Heart right ventricle (tissue), 16 donors: ENCODE data around the gene TMEM263. TPM values are rescaled to one million over a fixed set of nuclear protein-coding genes. Genes with fewer than 3 reads are reported as not detected.

Source experiments
- ATAC-seq, 8 donors: fragments of 200-7000 bp; cut with Tn5 transposase; one replicate each; pipeline ENCODE4 v1.9.1; 2020; ENCODE audit warnings: mild to moderate bottlenecking in 8 of 8, moderate library complexity in 8 of 8, moderate number of reproducible peaks in 1 of 8
- DNase-seq, 2 donors: peaks; one replicate each; pipeline ENCODE4 v3.0.0-alpha.2; 2020
- H3K27ac ChIP-seq, 10 donors: fragments of 200-600 bp; sonication (generic) in 2 of 10; one replicate each; pipeline versions ENCODE4 v1.5.0 to v1.8.0; 2020 to 2022; ENCODE audit warnings: mild to moderate bottlenecking in 3 of 10
- H3K27me3 ChIP-seq, 7 donors: fragments of 200-600 bp; one replicate each; pipeline ENCODE4 v1.8.0; 2021 to 2022; ENCODE audit warnings: mild to moderate bottlenecking in 2 of 7
- H3K36me3 ChIP-seq, 9 donors: fragments of 200-600 bp; sonication (generic) in 1 of 9; one replicate each; pipeline versions ENCODE4 v1.5.0 to v1.8.0; 2020 to 2022; ENCODE audit warnings: mild to moderate bottlenecking in 2 of 9
- H3K4me1 ChIP-seq, 9 donors: fragments of 200-600 bp; sonication (generic) in 1 of 9; one replicate each; pipeline versions ENCODE4 v1.5.0 to v1.8.0; 2020 to 2022; ENCODE audit warnings: mild to moderate bottlenecking in 4 of 9
- H3K4me3 ChIP-seq, 10 donors: fragments of 200-600 bp; sonication (generic) in 2 of 10; one replicate each; pipeline versions ENCODE4 v1.5.0 to v1.8.0; 2020 to 2022; ENCODE audit warnings: mild to moderate bottlenecking in 7 of 10, moderate library complexity in 2 of 10
- H3K9me3 ChIP-seq, 11 donors: fragments of 200-600 bp in 10 of 11; sonication (generic) in 2 of 11; one replicate each; pipeline versions ENCODE4 v1.5.0 to v1.8.0; 2013 to 2022; ENCODE audit warnings: mild to moderate bottlenecking in 2 of 11, control low read depth in 1 of 11, moderate library complexity in 1 of 11
- CTCF ChIP-seq, 9 donors: fragments of 200-600 bp; sonication (generic) in 2 of 9; IDR thresholded peaks; one replicate each; pipeline versions ENCODE4 v1.5.0 to v1.8.0; 2021 to 2022; ENCODE audit warnings: antibody characterized with exemption in 9 of 9, mild to moderate bottlenecking in 5 of 9, moderate library complexity in 1 of 9
- WGBS, 2 donors: extraction: QIAGEN DNeasy Blood & Tissue Kit; methylation state at CpG; one replicate each; pipeline ENCODE4 v1.1.7; 2013; ENCODE audit warnings: inconsistent platforms in 1 of 2; 5-methylcytosine and 5-hydroxymethylcytosine counted together
- intact Hi-C, 10 donors: fragments of 100-400 bp; cut with DNase I; formaldehyde crosslinking; loops; one replicate each; pipeline versions ENCODE4 v1.11.1 to v1.14.2; 2022
- polyA plus RNA-seq, 2 donors: library from polyadenylated mRNA; stranded (reverse); fragments of 200-250 nt; gene quantifications; one replicate each; pipeline ENCODE4 v1.2.3, GENCODE V29; 2013
- total RNA-seq, 10 donors: library from RNA; stranded (reverse); fragmentation: NEBNext Ultra II Directional in 3 of 10; extraction: Animal tissue kit (Norgen Biotek cat#: 25700) in 3 of 10; gene quantifications; one replicate each; pipeline versions ENCODE4 v1.2.1 to v1.2.4, GENCODE V29; 2021 to 2023
- donor health status: Arrhythmogenic right ventricular cardiomyopathy.
- donor health status: ischemic (EF 13 %, LVEDD 7.1; RV severe dilation, severe dysfunction).
- donor health status: healthy with polysubstance abuse.
- donor health status: DM: no; HTN: yes; CAD: no.
- donor health status: DM: no; HTN: no; CAD: no.
- donor health status: ischemic (EF 25% LVEDD 6.9; RV normal size, moderate dysfunction).
- donor health status: ischemic (EF 25% LVEDD 5.7; RV mildly dilated, moderate dysfunction).
- donor health status: healthy.
- donor health status: DM: yes; HTN: yes; CAD: no.
- donor health status: Ischemic cardiomyopathy.
- donor health status: ischemic (EF 35%, LVEDD 5.7; RV mildly dilated, moderate dysfunction).
- donor health status: nonischemic (EF 11% LVEDD 7.7; RV severe dilation, severe dysfunction).
- donor health status: DM: yes; HTN: yes; CAD: no.
- donor health status: PGD.
- donor health status: ischemic (EF 29% LVEDD 5.4; RV normal size, mild dysfunction).
- donor health status: nonischemic (EF 23%, LVEDD 6.1; RV moderate dilation, normal function).

TMEM263 gene
- total and polyA plus RNA-seq, 12 donors, result 15.1 to 47.5 (median 34.6) TPM

DNA sequence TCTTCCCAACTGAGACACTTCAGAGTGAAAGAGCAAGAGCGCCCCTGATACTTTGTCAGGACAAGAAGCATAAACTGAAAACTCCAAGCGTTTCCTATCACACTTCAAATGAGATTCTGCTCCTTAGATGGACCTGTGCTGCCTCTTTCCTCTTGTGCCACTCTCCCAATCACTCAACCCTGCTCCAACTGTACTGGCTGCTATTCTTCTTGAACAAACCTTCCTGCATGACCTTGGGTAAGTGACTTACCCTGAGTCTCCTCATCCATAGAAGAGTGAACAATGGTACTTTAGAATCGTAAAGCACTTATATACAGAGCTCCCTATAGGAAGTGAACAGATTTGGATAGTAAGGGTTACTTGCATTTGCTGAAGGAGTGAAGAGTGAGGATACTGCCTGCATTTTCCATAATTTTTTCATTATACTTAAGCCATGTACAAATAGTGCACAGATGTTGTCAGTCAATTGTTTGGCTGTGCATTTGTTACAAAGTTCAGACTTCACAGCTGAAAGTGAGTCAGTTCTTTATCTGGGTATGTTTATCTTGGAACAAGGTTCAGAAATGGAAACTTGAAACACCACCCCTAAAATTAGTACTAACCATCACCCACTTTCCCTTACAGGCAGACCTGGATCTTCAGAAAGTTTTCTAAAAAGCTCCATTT, 20.4 kb downstream of the TMEM263 start:
- intact Hi-C loops, result no loop called here
- no peak for TF ChIP-seq CTCF (IDR thresholded peaks at IDR 0.05)
- H3K27me3 ChIP-seq, result no peaks in the 10 kb centered on the region
- peaks cover 19 to 79% (median 53%) of the 10 kb centered on the region in 9 donors for H3K4me1 ChIP-seq
- no peaks in the 10 kb centered on the region for H3K9me3 ChIP-seq
- no peak overlapping the region for H3K4me3 ChIP-seq
- WGBS, 2 donors, result 63 to 77% methylated on average over 3 of the region's 3 CpGs
- peaks cover 0 to 35% (median 6%) of the 10 kb centered on the region in 9 donors for H3K36me3 ChIP-seq
- ATAC-seq (peak; percentile 57 to 85 (median 76)), DNase-seq (no peak)
- H3K27ac ChIP-seq, result peak overlapping the region; percentile 45 to 80 (median 71)

DNA sequence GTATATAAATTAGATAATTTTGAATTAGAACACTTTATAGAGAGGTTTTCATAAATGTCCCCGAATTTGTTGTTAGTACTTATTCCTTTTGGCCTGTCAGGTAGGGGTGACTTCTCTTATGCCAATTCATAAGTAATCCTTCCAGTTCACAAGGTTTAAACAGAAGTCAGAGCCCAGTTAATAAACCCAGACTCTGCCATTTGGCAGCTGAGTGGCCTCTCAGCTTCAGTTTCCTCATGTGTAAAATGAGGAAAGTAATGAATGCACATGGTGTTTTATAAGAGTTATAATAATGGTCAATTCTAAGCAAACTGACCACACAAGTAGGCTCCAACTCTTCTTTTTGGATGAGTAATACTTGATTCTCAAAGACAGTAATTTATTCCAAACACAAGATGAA, 21.0 kb downstream of the TMEM263 start:
- no peaks in the 10 kb centered on the region for H3K9me3 ChIP-seq
- DNase-seq (no peak), ATAC-seq (peak in 2 of 8 donors; percentile 5 to 35)
- no peak for TF ChIP-seq CTCF (IDR thresholded peaks at IDR 0.05)
- peaks cover 21 to 81% (median 53%) of the 10 kb centered on the region in 9 donors for H3K4me1 ChIP-seq
- peaks cover 0 to 29% (median under 1%) of the 10 kb centered on the region in 9 donors for H3K36me3 ChIP-seq
- no peak overlapping the region for H3K4me3 ChIP-seq
- H3K27me3 ChIP-seq, result no peaks in the 10 kb centered on the region
- intact Hi-C loops, result no loop called here
- peak overlapping the region; percentile 45 to 80 (median 71) for H3K27ac ChIP-seq
- WGBS, 2 donors, result 73 to 74% methylated on average over 1 of the region's 1 CpG

- 19 to 23% methylated on average over 9 of the region's 9 CpGs for WGBS, 2 donors
- H3K4me3 ChIP-seq, result no peak overlapping the region
- DNase-seq (peak; percentile 54 to 77), ATAC-seq (peak in 5 of 8 donors; percentile 29 to 54 (median 51))
- peaks cover 0 to 29% (median 0%) of the 10 kb centered on the region in 9 donors for H3K36me3 ChIP-seq
- no peaks in the 10 kb centered on the region for H3K27me3 ChIP-seq
- H3K27ac ChIP-seq, result peak overlapping the region in 8 of 10 donors; percentile 7 to 80 (median 76)
- intact Hi-C loops, result no loop called here
- peaks cover 21 to 77% (median 57%) of the 10 kb centered on the region in 9 donors for H3K4me1 ChIP-seq
- no peaks in the 10 kb centered on the region for H3K9me3 ChIP-seq
- TF ChIP-seq CTCF (IDR thresholded peaks at IDR 0.05), result no peak
These were observed 22.5 kb downstream of the TMEM263 start for GRCh38 chr12:106978035-106978800.

- no peak for DNase-seq
These were observed 25.2 kb downstream of the TMEM263 start for GRCh38 chr12:106980944-106981343.

More at GRCh38 chr12:106980944-106981343, 25.2 kb downstream of the TMEM263 start:
- intact Hi-C loops, result loop anchor here in 2 of 10 donors (10.0 kb wide), 1 partner anchor 114 kb away; the partner anchor contains the start of gene CRY1 (in 2 of the 2)
- no peaks in the 10 kb centered on the region for H3K9me3 ChIP-seq
- TF ChIP-seq CTCF (IDR thresholded peaks at IDR 0.05), result no peak
- peak overlapping the region in 1 of 10 donors; percentile 21 for H3K27ac ChIP-seq
- no peaks in the 10 kb centered on the region for H3K27me3 ChIP-seq
- peaks cover 0 to 34% (median 0%) of the 10 kb centered on the region in 9 donors for H3K36me3 ChIP-seq
- no peak for ATAC-seq
- H3K4me3 ChIP-seq, result no peak overlapping the region
- H3K4me1 ChIP-seq, result peaks cover 20 to 66% (median 52%) of the 10 kb centered on the region in 9 donors
- WGBS, 2 donors, result 77 to 79% methylated on average over 7 of the region's 7 CpGs
